NB4 (cell line): ENCODE measurements around the gene ZNF341.

Source experiments
- DNase-seq: peaks from one replicate; pipeline ENCODE4 v3.0.0; 2010; ENCODE audit warnings: low read depth
- H3K4me3 ChIP-seq: one replicate; pipeline ENCODE4 v1.5.1; 2011; ENCODE audit warnings: mild to moderate bottlenecking, low read depth, low read length, moderate library complexity
- MYC ChIP-seq: IDR thresholded peaks from 2 replicates; pipeline ENCODE4 v1.6.1; 2011; ENCODE audit warnings: low read depth, low read length
- POLR2A ChIP-seq: IDR thresholded peaks from 2 replicates; pipeline ENCODE4 v1.6.1; 2011; ENCODE audit warnings: mild to moderate bottlenecking; ENCODE audit not compliant: insufficient read length; ENCODE audit errors: extremely low read depth
- TF ChIP-seq, protein P1 (sequence below): IDR thresholded peaks from 2 replicates; pipeline ENCODE4 v1.6.1; 2011; ENCODE audit warnings: low read depth, low read length
- TF ChIP-seq, protein P2 (sequence below): IDR thresholded peaks from one replicate; pipeline ENCODE4 v1.5.1; 2012; ENCODE audit warnings: low read depth, low read length

ZNF341 gene

GRCh38 chr20:33710681-33711445, 20.9 kb upstream of the ZNF341 start:
- no peak for DNase-seq
- no peak for TF ChIP-seq MYC
- TF ChIP-seq, protein P1, sequence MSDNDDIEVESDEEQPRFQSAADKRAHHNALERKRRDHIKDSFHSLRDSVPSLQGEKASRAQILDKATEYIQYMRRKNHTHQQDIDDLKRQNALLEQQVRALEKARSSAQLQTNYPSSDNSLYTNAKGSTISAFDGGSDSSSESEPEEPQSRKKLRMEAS, result no peak
- no peak for TF ChIP-seq POLR2A
- TF ChIP-seq, protein P2, sequence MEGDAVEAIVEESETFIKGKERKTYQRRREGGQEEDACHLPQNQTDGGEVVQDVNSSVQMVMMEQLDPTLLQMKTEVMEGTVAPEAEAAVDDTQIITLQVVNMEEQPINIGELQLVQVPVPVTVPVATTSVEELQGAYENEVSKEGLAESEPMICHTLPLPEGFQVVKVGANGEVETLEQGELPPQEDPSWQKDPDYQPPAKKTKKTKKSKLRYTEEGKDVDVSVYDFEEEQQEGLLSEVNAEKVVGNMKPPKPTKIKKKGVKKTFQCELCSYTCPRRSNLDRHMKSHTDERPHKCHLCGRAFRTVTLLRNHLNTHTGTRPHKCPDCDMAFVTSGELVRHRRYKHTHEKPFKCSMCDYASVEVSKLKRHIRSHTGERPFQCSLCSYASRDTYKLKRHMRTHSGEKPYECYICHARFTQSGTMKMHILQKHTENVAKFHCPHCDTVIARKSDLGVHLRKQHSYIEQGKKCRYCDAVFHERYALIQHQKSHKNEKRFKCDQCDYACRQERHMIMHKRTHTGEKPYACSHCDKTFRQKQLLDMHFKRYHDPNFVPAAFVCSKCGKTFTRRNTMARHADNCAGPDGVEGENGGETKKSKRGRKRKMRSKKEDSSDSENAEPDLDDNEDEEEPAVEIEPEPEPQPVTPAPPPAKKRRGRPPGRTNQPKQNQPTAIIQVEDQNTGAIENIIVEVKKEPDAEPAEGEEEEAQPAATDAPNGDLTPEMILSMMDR, result no peak
- H3K4me3 ChIP-seq, result no peak overlapping the region

DNA sequence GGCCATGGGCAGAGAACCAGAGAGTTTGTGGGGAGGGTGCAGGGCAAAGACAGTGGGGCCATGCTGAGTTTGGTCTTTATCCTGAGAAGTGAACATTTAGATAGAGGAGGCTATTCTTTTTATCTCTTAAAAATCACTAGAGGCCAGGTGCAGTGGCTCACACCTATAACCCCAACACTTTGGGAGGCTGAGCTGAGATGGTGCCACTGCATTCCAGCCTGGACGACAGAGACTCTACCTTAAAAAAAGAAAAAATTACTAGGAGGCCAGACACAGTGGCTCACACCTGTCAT, 20.4 kb upstream of the ZNF341 start:
- no peak overlapping the region for H3K4me3 ChIP-seq
- TF ChIP-seq, protein P2, result no peak
- TF ChIP-seq MYC (no peak), POLR2A (no peak)
- TF ChIP-seq, protein P1, result no peak

DNA sequence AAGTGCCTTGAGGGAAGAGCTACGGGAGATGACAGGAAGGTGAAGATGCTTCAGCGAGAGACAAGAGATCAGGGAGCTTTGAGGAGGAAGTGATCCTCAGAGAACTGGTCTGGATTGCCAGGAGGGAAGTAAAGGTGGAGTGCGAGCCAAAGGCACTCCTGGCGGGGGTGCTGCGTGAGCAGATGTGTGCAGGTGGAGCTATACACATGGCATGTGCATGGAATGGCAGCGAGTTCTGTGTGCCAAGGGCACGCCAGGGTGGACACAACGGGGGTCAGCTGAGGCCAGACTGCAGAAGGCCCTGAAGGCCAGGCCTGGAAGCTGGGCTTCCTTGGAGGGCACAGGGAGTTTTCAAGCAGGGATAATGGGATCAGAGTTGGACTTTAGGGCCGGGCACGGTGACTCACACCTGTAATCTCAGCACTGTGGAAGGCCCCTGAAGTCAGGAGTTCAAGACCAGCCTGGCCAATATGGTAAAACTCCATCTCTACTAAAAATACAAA, 17.9 kb upstream of the ZNF341 start:
- DNase-seq, result no peak
- H3K4me3 ChIP-seq, result no peak overlapping the region
- TF ChIP-seq, protein P2, result no peak
- TF ChIP-seq POLR2A (no peak), MYC (no peak)

More for the DNA sequence above, 20.4 kb upstream of the ZNF341 start:
- no peak for DNase-seq

- H3K4me3 ChIP-seq, result no peak overlapping the region
- TF ChIP-seq MYC, result no peak
- TF ChIP-seq POLR2A, result no peak
- TF ChIP-seq, protein P2, result no peak
- TF ChIP-seq, protein P1, result no peak
- DNase-seq, result no peak
These were observed 15.3 kb upstream of the ZNF341 start for GRCh38 chr20:33716498-33716897.

DNA sequence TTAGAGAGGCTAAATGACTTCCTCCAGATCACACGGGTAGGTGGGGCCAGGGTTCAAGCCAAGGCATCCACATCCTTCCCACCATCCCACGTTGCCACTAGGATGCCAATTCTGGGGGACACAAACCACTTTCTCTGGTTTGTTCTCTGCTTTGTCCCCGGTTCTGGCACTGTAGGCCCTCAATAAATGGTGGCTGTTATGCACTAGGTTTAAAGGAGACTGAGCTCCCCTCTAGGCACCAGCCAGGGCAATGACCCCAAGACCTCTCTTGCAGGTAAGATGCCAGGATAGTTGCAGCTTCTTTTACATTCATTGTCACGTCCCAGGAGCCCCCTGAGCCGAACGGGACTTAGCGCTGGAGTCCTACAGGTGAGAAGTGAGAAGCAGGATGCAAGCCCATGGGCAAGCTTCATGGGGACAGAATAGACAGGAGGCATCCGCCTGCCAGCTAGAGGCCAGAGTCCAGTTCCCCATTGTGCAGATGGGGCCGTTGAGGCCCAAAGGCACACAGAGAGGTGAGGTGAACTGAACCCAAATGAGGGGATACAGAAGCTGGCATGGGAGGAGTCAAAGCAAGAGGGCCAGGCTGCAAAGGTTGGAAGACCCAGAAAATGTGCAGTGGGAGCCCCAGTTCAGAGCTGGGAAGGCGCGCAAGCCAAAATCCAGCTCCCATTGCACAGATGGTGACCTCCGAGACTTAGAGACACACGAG, 12.4 kb upstream of the ZNF341 start:
- TF ChIP-seq MYC, result no peak
- TF ChIP-seq POLR2A, result no peak
- TF ChIP-seq, protein P1, result no peak
- TF ChIP-seq, protein P2, result no peak
- peak overlapping the region; percentile 73 for H3K4me3 ChIP-seq
- DNase-seq, result no peak
